Stimulated activated CD4-positive, alpha-beta T cell treated with anti-CD3 and anti-CD28 coated beads, Interleukin-2, amount 100 ng/mL, for 48 hours (primary cell): ENCODE results near the gene AGPAT1.

Experiments used
- DNase-seq, 2 donors: peaks; one replicate each; pipeline ENCODE4 v3.0.0-alpha.2; 2020

Gene AGPAT1

GRCh38 chr6:32185681-32186131, 9.8 kb upstream of the AGPAT1 start:
- DNase-seq, result peak in 1 of 2 donors; percentile 36

GRCh38 chr6:32184084-32184640, 8.3 kb upstream of the AGPAT1 start, which contains the start of gene AGER:
AGER (minus strand) TSS chr6:32184253; CDS start chr6:32184222, 31 bp downstream.
- no peak for DNase-seq

GRCh38 chr6:32183483-32184083, 7.7 kb upstream of the AGPAT1 start:
- DNase-seq, result no peak

- DNase-seq, result no peak
Observed at GRCh38 chr6:32183030-32183429, 7.1 kb upstream of the AGPAT1 start.

- DNase-seq, result no peak
Observed at GRCh38 chr6:32182555-32182981, 6.7 kb upstream of the AGPAT1 start.

- DNase-seq, result no peak
Observed at GRCh38 chr6:32181915-32182529, 6.1 kb upstream of the AGPAT1 start.

- DNase-seq, result no peak
Observed at GRCh38 chr6:32181148-32181702, 5.3 kb upstream of the AGPAT1 start.

GRCh38 chr6:32179766-32180405, 4.0 kb upstream of the AGPAT1 start:
- no peak for DNase-seq

- no peak for DNase-seq
Observed at GRCh38 chr6:32178547-32179440, 2.9 kb upstream of the AGPAT1 start.

- DNase-seq, result peak; percentile 79 to 86
Observed at GRCh38 chr6:32177788-32178546, 2.1 kb upstream of the AGPAT1 start, which contains the start of gene RNF5. RNF5 (plus strand) TSS chr6:32178405; CDS start chr6:32178512, 107 bp downstream.

- no peak for DNase-seq
Observed at GRCh38 chr6:32177183-32177787, 1.4 kb upstream of the AGPAT1 start.

- DNase-seq, result no peak
Observed at GRCh38 chr6:32176476-32177182, 745 bp upstream of the AGPAT1 start.

- DNase-seq, result no peak
Observed at GRCh38 chr6:32175322-32175710, 568 bp downstream of the AGPAT1 start.

- DNase-seq, result no peak
Observed at GRCh38 chr6:32174416-32174815, 1.5 kb downstream of the AGPAT1 start.

- no peak for DNase-seq
Observed at GRCh38 chr6:32173051-32173727, 2.7 kb downstream of the AGPAT1 start.

GRCh38 chr6:32171234-32171633, 4.7 kb downstream of the AGPAT1 start:
- no peak for DNase-seq

- DNase-seq, result no peak
Observed at GRCh38 chr6:32170294-32170693, 5.6 kb downstream of the AGPAT1 start.

- DNase-seq, result no peak
Observed at GRCh38 chr6:32168807-32169591, 6.9 kb downstream of the AGPAT1 start.

GRCh38 chr6:32168350-32168749, 7.5 kb downstream of the AGPAT1 start:
- DNase-seq, result no peak
